NCI-H446 (cell line): Measurements from ENCODE around the gene OR2A12.
"Not testable (repeated sequence)": the region's sequence is repeated elsewhere in the genome, so short reads cannot be mapped to it uniquely, and the experiment has no call there.

ENCODE experiments used
- DNase-seq, 2 experiments: peaks; one replicate each; lab custom pipeline; 2025; lab: John Stamatoyannopoulos, UW

Gene OR2A12

DNA sequence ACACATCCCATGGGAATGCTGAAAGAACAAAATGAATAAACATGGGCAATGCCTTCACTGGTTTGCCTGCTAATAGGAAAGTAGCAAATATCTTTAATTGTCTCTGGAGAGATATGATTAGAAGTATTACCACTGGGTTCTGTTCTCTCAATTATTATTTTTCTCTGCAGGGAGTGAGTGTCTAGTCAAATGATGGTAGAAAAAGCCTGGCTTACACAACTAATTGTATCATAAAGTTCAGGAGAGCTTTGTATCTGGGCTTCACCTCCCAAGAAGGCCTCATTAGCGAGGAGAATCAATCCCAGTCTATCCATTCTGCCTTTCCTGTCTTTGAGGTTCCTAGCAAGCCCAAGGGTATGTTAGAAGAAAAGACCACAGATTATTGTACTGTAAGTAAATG, 36.8 kb downstream of the OR2A12 start, which contains the start of gene OR2A14:
TSS of gene OR2A14 (plus strand) at position 301 of the 400 bp plus-strand sequence. CDS start 5,937 bp downstream, outside the sequence.
- DNase-seq: no peak

DNA sequence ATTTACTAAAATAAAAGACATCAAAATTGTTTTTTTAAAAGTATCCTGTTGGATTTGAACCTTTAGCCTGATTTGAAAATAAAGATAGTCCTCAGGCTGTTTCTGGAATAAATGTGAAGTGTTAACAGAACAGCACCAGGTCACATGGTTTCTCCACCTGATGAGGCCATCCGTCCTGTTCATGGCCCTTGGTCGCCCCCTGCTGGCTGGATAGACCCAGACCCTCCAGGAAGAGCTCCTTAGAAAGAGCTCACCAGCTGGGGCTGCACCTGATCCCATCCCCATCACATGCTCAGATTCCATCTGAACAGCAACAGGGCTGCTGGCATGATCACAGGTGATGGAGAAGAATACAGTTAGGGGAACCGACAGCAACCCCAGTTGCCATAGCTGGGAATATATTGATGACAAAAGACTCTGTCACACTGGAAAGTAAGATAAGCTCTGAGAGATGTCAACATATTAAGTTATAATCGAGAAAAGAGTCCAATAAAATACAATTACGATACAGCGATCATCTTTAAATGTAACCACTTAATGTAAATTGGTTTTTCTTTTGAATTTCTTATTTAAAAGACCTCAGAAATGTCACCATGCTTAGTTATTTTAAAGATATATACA, 41.7 kb downstream of the OR2A12 start:
- DNase-seq: peak; percentile 2 to 75

DNA sequence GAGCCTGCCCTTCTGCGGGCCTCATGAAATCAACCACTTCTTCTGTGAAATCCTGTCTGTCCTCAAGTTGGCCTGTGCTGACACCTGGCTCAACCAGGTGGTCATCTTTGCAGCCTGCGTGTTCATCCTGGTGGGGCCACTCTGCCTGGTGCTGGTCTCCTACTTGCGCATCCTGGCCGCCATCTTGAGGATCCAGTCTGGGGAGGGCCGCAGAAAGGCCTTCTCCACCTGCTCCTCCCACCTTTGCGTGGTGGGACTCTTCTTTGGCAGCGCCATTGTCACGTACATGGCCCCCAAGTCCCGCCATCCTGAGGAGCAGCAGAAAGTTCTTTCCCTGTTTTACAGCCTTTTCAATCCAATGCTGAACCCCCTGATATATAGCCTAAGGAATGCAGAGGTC, 43.5 kb downstream of the OR2A12 start:
- DNase-seq: not testable (repeated sequence)

DNA sequence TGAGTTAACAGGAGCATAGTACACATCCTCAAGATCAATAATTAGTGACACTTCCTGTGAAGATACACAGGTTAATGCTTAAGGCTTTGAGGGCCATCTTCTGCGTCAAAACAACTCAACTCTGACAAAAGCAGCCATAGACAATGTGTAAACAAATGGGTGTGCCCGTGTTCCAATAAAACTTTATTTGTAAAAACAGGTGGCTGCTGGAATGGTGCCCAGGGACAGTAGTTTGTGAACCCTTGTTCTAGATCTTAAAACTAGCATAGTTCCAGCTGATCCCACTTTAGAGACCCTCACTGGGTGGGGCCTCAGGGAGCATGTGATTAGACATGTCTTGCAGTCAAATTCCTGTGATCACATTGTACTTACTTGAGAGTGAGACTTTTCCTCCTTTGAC, 44.7 kb downstream of the OR2A12 start:
- no peak for DNase-seq

DNA sequence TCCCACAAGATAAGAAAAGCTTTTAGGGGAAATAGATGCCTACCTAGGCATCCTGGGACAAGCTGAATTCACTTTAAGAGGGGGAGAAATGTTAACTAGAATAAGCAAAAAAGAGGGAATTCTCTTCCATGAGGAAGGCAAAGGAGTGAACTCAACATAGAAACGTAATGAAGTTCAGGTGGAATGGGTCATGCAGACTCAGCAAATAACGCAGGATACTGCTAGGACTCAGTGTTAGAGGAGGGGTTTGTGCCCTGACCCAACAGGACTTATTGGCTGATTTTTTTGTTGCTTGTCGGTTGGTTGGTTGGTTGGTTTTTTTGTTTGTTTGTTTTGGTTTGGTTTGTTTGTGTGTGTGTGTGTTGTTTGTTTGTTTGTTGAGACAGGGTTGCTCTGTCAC, 46.2 kb downstream of the OR2A12 start:
- DNase-seq: no peak

DNA sequence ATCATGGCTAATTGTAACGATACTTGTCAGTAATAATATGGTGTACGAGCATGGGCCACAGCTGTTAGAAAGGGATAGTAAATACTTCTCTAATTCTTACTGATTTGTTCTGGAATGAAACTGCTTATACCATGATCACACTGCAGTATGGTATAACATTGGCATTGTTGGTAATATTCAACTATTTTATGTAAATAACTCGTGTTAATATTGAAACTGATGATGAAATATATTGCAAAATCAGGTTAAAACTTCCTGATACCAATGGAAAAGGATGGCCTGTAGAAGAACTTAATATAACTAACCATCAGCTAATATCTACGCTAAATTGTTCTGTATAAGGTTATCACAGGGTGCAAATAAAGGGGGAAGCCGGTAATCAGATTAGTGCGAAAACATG, 47.2 kb downstream of the OR2A12 start:
- DNase-seq: no peak

- no peak for DNase-seq
These were observed 48.0 kb downstream of the OR2A12 start for GRCh38 chr7:144134116-144134515.

GRCh38 chr7:144137501-144137900, 51.4 kb downstream of the OR2A12 start:
- DNase-seq: no peak

DNA sequence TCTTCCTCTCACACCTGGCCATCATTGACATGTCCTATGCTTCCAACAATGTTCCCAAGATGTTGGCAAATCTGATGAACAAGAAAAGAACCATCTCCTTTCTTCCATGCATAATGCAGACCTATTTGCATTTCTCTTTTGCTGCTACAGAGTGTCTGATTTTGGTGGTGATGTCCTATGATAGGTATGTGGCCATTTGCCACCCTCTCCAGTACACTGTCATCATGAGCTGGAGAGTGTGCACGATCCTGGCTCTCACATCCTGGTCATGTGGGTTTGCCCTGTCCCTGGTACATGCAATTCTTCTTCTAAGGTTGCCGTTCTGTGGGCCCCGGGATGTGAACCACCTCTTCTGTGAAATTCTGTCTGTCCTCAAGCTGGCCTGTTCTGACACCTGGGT, 56.1 kb downstream of the OR2A12 start:
- DNase-seq: no peak

DNA sequence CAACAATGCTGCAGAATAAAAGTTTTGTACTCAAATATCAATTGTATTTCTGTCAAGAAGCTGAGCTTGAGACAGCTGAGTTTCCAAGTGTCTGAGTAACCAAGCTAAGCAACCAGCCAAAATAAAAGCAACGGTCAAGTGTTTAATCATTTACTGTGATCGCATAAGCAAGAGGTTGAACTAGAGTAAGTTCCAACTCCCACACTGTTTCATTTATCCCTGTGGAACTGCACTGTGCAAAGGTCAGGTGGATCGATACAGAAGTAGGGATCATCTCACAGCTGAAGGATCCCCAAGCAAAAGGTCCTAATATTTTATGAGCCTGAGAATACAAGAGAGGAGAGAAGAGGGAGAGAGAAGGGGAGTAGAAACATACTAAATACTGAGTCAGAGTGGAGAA, 58.3 kb downstream of the OR2A12 start:
- no peak for DNase-seq

DNA sequence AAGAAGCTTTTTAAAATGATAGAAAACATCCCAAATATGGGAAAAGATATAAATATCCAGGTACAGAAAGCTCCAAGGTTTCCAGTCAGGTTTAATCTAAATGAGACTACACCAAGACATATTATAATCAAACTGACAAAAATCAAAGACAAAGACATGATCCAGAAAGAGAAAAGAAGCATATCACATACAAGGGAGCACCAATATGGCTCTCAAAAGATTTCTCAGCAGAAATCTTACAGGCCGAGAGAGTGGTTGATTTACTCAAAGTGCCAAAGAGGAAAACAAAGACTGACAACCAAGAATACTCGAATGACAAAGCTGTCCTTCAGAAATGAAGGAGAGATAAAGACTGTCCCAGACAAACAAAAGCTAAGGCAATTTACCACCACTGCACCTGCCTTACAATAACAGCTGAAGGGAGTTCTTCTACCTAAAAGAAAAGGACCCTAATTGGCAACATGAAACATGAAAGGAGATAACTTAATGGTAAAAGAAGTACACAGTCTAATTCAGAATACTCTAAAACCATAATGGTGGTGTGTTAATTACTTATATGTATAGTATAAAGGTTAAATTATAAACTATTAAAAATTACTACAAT, 62.2 kb downstream of the OR2A12 start:
- no peak for DNase-seq
